ENCODE measurements around the gene PIK3C2G.

PIK3C2G gene

DNA sequence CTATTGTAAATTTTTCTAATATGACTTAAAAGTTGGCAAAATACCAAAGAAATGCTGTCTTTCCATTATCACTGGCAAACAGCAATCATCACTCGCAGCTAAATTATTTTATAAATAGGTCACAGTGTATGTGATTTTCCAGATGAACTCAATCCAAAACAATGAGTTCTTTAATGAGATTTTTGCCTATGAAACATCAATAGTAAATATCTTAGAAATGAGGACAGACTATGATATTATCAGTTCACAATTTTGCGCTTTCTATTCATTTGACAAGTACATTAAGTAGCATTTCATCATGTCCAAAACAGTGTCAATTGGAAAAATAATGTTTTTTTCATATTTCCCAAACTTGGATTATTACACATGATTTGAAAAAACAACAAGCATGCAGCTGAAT lies 65.7 kb downstream of the PIK3C2G start:
- H3K27ac ChIP-seq (ENCODE audit: low read length, poor library complexity, severe bottlenecking) = no peak overlapping the region
- H2BK15ac ChIP-seq (ENCODE audit: low read depth, poor library complexity, severe bottlenecking) = no peak overlapping the region
- H2AK5ac ChIP-seq (ENCODE audit: low read length, severe bottlenecking) = no peak overlapping the region
- DNase-seq = no peak
- no peak overlapping the region for H3K23ac ChIP-seq (ENCODE audit: low read length in 2 of 2)
- no peak overlapping the region for H3K18ac ChIP-seq (ENCODE audit: low read depth in 1 of 2, low read length in 2 of 2)
- no peak overlapping the region for H2BK5ac ChIP-seq (ENCODE audit: low read depth, low read length, poor library complexity, severe bottlenecking)
- H2BK12ac ChIP-seq (ENCODE audit: low read length in 2 of 2) = no peak overlapping the region
- no peak overlapping the region for H3K14ac ChIP-seq (ENCODE audit: low read length in 2 of 2)
- H3K4me3 ChIP-seq (ENCODE audit: insufficient read depth in 1 of 2, low read depth in 1 of 2, low read length in 2 of 2) = no peak overlapping the region
- H3K36me3 ChIP-seq (ENCODE audit: control insufficient read depth in 1 of 2, insufficient read depth in 2 of 2, low read depth in 1 of 2, low read length in 2 of 2) = no peaks in the 10 kb centered on the region
- no peak overlapping the region for H3K4me2 ChIP-seq (ENCODE audit: low read length, poor library complexity, severe bottlenecking)
- no peak overlapping the region for H4K91ac ChIP-seq (ENCODE audit: low read length)
- H3K4ac ChIP-seq (ENCODE audit: low read depth in 1 of 2, low read length in 2 of 2) = no peak overlapping the region
- no peak overlapping the region for H4K8ac ChIP-seq (ENCODE audit: low read length)
- H3K9me3 ChIP-seq (ENCODE audit: control insufficient read depth, low read length) = no peaks in the 10 kb centered on the region
- H3K27me3 ChIP-seq (ENCODE audit: control insufficient read depth in 1 of 2, insufficient read depth in 1 of 2, low read length in 2 of 2) = no peaks in the 10 kb centered on the region
- H2AFZ ChIP-seq (ENCODE audit: low read depth, low read length) = no peak overlapping the region
- WGBS = no CpG with 5 or more reads among the region's 2 CpGs
- no peak overlapping the region for H3K9ac ChIP-seq (ENCODE audit: low read length)
- H2BK120ac ChIP-seq (ENCODE audit: low read depth, low read length) = no peak overlapping the region
- H3K4me1 ChIP-seq (ENCODE audit: control insufficient read depth, insufficient read depth, low read depth, low read length) = no peaks in the 10 kb centered on the region
- H3K79me1 ChIP-seq (replicated peaks; ENCODE audit: low read length, poor library complexity, severe bottlenecking) = no peaks in the 10 kb centered on the region

DNA sequence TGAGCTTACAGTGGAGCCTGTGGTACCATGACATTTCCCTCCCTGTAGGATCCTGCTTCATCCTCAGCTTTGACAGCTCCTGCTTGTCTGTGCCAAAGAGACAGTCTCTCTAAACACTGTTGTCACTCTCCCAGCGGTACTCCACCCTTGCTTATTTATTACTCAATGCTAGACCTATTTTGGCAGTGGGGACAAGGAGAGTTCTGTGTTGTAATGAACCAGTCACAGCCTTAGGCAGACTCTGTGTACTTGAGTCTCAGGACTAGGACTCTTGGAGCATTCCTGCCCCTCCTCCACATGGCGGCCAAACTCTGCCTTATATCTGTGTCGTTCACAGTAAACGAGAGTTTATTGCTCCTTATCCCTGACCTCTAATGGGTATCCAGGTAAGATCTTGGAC lies 70.9 kb downstream of the PIK3C2G start:
- Histone ChIP-seq H2AK5ac (ENCODE audit: low read length, severe bottlenecking) (no peak overlapping the region), H3K18ac (ENCODE audit: low read depth in 1 of 2, low read length in 2 of 2) (no peak overlapping the region), H3K9me3 (ENCODE audit: control insufficient read depth, low read length) (no peaks in the 10 kb centered on the region), H3K4me3 (ENCODE audit: insufficient read depth in 1 of 2, low read depth in 1 of 2, low read length in 2 of 2) (no peak overlapping the region), H2AFZ (ENCODE audit: low read depth, low read length) (no peak overlapping the region), H4K8ac (ENCODE audit: low read length) (no peak overlapping the region), H4K91ac (ENCODE audit: low read length) (no peak overlapping the region), H3K4me2 (ENCODE audit: low read length, poor library complexity, severe bottlenecking) (no peak overlapping the region), H3K4me1 (ENCODE audit: control insufficient read depth, insufficient read depth, low read depth, low read length) (no peaks in the 10 kb centered on the region), H3K27ac (ENCODE audit: low read length, poor library complexity, severe bottlenecking) (no peak overlapping the region), H3K9ac (ENCODE audit: low read length) (no peak overlapping the region), H3K27me3 (ENCODE audit: control insufficient read depth in 1 of 2, insufficient read depth in 1 of 2, low read length in 2 of 2) (no peaks in the 10 kb centered on the region), H2BK5ac (ENCODE audit: low read depth, low read length, poor library complexity, severe bottlenecking) (no peak overlapping the region), H3K23ac (ENCODE audit: low read length in 2 of 2) (no peak overlapping the region), H2BK12ac (ENCODE audit: low read length in 2 of 2) (no peak overlapping the region), H3K4ac (ENCODE audit: low read depth in 1 of 2, low read length in 2 of 2) (no peak overlapping the region), H2BK120ac (ENCODE audit: low read depth, low read length) (no peak overlapping the region), H3K14ac (ENCODE audit: low read length in 2 of 2) (no peak overlapping the region), H2BK15ac (ENCODE audit: low read depth, poor library complexity, severe bottlenecking) (no peak overlapping the region), H3K36me3 (ENCODE audit: control insufficient read depth in 1 of 2, insufficient read depth in 2 of 2, low read depth in 1 of 2, low read length in 2 of 2) (no peaks in the 10 kb centered on the region), H3K79me1 (replicated peaks; ENCODE audit: low read length, poor library complexity, severe bottlenecking) (no peaks in the 10 kb centered on the region)
- no peak for DNase-seq
- 75% methylated on average over 4 of the region's 4 CpGs for WGBS

DNA sequence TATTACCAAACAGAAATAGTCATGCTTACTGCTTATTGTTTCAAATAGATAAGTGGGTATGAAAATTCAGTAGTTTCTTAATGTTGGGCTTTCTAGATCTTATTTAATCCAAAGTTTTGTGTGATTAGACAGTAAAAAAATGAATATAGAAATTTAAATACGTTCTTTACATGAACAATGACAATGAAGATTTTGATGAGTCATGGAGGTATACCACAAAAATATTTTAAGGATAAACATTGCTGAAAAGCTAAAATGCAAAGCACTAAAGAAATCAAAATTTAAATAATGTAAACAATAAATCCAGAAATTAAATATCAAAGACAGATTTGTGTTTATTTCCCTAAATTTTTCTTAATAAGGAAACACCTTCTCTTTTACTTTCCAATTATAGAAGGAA lies 78.3 kb downstream of the PIK3C2G start:
- Histone ChIP-seq H3K14ac (ENCODE audit: low read length in 2 of 2) (no peak overlapping the region), H3K23ac (ENCODE audit: low read length in 2 of 2) (no peak overlapping the region)
- no CpG with 5 or more reads among the region's 1 CpG for WGBS

DNA sequence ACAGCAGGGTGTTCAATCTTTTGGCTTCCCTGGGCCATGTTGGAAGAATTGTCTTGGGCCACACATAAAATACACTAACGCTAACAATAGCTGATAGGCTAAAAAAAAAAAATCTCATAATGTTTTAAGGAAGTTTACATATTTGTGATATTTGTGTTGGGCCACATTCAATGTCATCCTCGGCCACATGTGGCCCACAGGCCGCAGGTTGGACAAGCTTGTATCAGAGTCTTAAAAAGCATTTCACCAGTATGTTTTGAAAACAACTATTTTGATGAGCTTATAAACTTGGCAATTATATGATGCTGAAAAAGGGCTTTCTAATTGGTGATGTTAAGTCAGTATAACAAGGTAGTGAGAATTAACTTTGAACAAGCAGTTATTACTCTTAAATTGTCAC lies 78.9 kb downstream of the PIK3C2G start:
- DNase-seq = no peak
- Histone ChIP-seq H2BK15ac (ENCODE audit: low read depth, poor library complexity, severe bottlenecking) (no peak overlapping the region), H3K23ac (ENCODE audit: low read length in 2 of 2) (no peak overlapping the region), H4K8ac (ENCODE audit: low read length) (no peak overlapping the region), H2BK12ac (ENCODE audit: low read length in 2 of 2) (no peak overlapping the region), H3K79me1 (replicated peaks; ENCODE audit: low read length, poor library complexity, severe bottlenecking) (no peaks in the 10 kb centered on the region), H3K4me3 (ENCODE audit: insufficient read depth in 1 of 2, low read depth in 1 of 2, low read length in 2 of 2) (no peak overlapping the region), H3K4ac (ENCODE audit: low read depth in 1 of 2, low read length in 2 of 2) (no peak overlapping the region), H2AK5ac (ENCODE audit: low read length, severe bottlenecking) (no peak overlapping the region), H2AFZ (ENCODE audit: low read depth, low read length) (no peak overlapping the region), H3K9ac (ENCODE audit: low read length) (no peak overlapping the region), H3K18ac (ENCODE audit: low read depth in 1 of 2, low read length in 2 of 2) (no peak overlapping the region), H2BK120ac (ENCODE audit: low read depth, low read length) (no peak overlapping the region), H3K9me3 (ENCODE audit: control insufficient read depth, low read length) (no peaks in the 10 kb centered on the region), H3K14ac (ENCODE audit: low read length in 2 of 2) (no peak overlapping the region), H3K27me3 (ENCODE audit: control insufficient read depth in 1 of 2, insufficient read depth in 1 of 2, low read length in 2 of 2) (no peaks in the 10 kb centered on the region), H3K4me2 (ENCODE audit: low read length, poor library complexity, severe bottlenecking) (no peak overlapping the region), H3K27ac (ENCODE audit: low read length, poor library complexity, severe bottlenecking) (no peak overlapping the region), H3K36me3 (ENCODE audit: control insufficient read depth in 1 of 2, insufficient read depth in 2 of 2, low read depth in 1 of 2, low read length in 2 of 2) (no peaks in the 10 kb centered on the region), H2BK5ac (ENCODE audit: low read depth, low read length, poor library complexity, severe bottlenecking) (no peak overlapping the region), H4K91ac (ENCODE audit: low read length) (no peak overlapping the region), H3K4me1 (ENCODE audit: control insufficient read depth, insufficient read depth, low read depth, low read length) (no peaks in the 10 kb centered on the region)
- WGBS = 95% methylated on average over 2 of the region's 3 CpGs

More for the DNA sequence above, 78.3 kb downstream of the PIK3C2G start:
- no peak overlapping the region for H4K91ac ChIP-seq (ENCODE audit: low read length)
- no peak overlapping the region for H3K4me3 ChIP-seq (ENCODE audit: insufficient read depth in 1 of 2, low read depth in 1 of 2, low read length in 2 of 2)
- no peak overlapping the region for H2BK12ac ChIP-seq (ENCODE audit: low read length in 2 of 2)
- H2BK120ac ChIP-seq (ENCODE audit: low read depth, low read length) = no peak overlapping the region
- no peak overlapping the region for H2BK5ac ChIP-seq (ENCODE audit: low read depth, low read length, poor library complexity, severe bottlenecking)
- H2AFZ ChIP-seq (ENCODE audit: low read depth, low read length) = no peak overlapping the region
- no peak overlapping the region for H3K27ac ChIP-seq (ENCODE audit: low read length, poor library complexity, severe bottlenecking)
- H3K4me1 ChIP-seq (ENCODE audit: control insufficient read depth, insufficient read depth, low read depth, low read length) = no peaks in the 10 kb centered on the region
- DNase-seq = no peak
- no peak overlapping the region for H3K4ac ChIP-seq (ENCODE audit: low read depth in 1 of 2, low read length in 2 of 2)
- H3K9ac ChIP-seq (ENCODE audit: low read length) = no peak overlapping the region
- no peak overlapping the region for H3K18ac ChIP-seq (ENCODE audit: low read depth in 1 of 2, low read length in 2 of 2)
- no peak overlapping the region for H3K4me2 ChIP-seq (ENCODE audit: low read length, poor library complexity, severe bottlenecking)
- H3K79me1 ChIP-seq (replicated peaks; ENCODE audit: low read length, poor library complexity, severe bottlenecking) = no peaks in the 10 kb centered on the region
- H4K8ac ChIP-seq (ENCODE audit: low read length) = no peak overlapping the region
- H2AK5ac ChIP-seq (ENCODE audit: low read length, severe bottlenecking) = no peak overlapping the region
- no peak overlapping the region for H2BK15ac ChIP-seq (ENCODE audit: low read depth, poor library complexity, severe bottlenecking)
- H3K36me3 ChIP-seq (ENCODE audit: control insufficient read depth in 1 of 2, insufficient read depth in 2 of 2, low read depth in 1 of 2, low read length in 2 of 2) = no peaks in the 10 kb centered on the region
- no peaks in the 10 kb centered on the region for H3K27me3 ChIP-seq (ENCODE audit: control insufficient read depth in 1 of 2, insufficient read depth in 1 of 2, low read length in 2 of 2)
- no peaks in the 10 kb centered on the region for H3K9me3 ChIP-seq (ENCODE audit: control insufficient read depth, low read length)

All from mesenchymal stem cell (in vitro differentiated cells and primary cell).